RWPE2 (cell line): ENCODE data around the gene ZFPM1.
A peak's percentile ranks its signal among the peaks of the same experiment; 100 is the strongest.

Experiments
- ATAC-seq: fragments of 200-7000 bp; cut with Tn5 transposase; 3 replicates; pipeline ENCODE4 v1.9.1; 2021; ENCODE audit warnings: low read depth
- DNase-seq: peaks from one replicate; pipeline ENCODE4 v3.0.0-alpha.2; 2020; ENCODE audit warnings: low spot score
- H3K27ac ChIP-seq: fragments of 450-650 bp; 2 replicates; pipeline ENCODE4 v1.5.1; 2017; ENCODE audit warnings: mild to moderate bottlenecking; ENCODE audit not compliant: poor library complexity, severe bottlenecking
- H3K27me3 ChIP-seq: fragments of 250-450 bp; sonication (Bioruptor Pico); 2 replicates; pipeline ENCODE4 v1.5.1; 2021; ENCODE audit warnings: mild to moderate bottlenecking, moderate library complexity; ENCODE audit not compliant: insufficient read depth, poor library complexity, severe bottlenecking
- H3K36me3 ChIP-seq: fragments of 250-450 bp; sonication (Bioruptor Pico); 2 replicates; pipeline ENCODE4 v1.5.1; 2020; ENCODE audit warnings: low read depth, mild to moderate bottlenecking, moderate library complexity
- H3K4me1 ChIP-seq: fragments of 250-450 bp; sonication (Bioruptor Pico); 2 replicates; pipeline ENCODE4 v1.5.1; 2021; ENCODE audit warnings: mild to moderate bottlenecking, moderate library complexity; ENCODE audit not compliant: insufficient read depth, poor library complexity, severe bottlenecking
- H3K4me3 ChIP-seq: fragments of 250-450 bp; sonication (Bioruptor Pico); 2 replicates; pipeline ENCODE4 v1.5.1; 2021; ENCODE audit warnings: mild to moderate bottlenecking, moderate library complexity; ENCODE audit not compliant: severe bottlenecking
- H3K9me3 ChIP-seq: fragments of 250-450 bp; sonication (Bioruptor Pico); 2 replicates; pipeline ENCODE4 v1.5.1; 2021; ENCODE audit warnings: mild to moderate bottlenecking, moderate library complexity; ENCODE audit not compliant: severe bottlenecking
- TF ChIP-seq, protein P1 (sequence below): fragments of 450-650 bp; IDR thresholded peaks from one replicate; pipeline ENCODE4 v1.5.1; 2017; ENCODE audit warnings: mild to moderate bottlenecking, moderate library complexity; ENCODE audit not compliant: poor library complexity, severe bottlenecking

Gene ZFPM1

DNA sequence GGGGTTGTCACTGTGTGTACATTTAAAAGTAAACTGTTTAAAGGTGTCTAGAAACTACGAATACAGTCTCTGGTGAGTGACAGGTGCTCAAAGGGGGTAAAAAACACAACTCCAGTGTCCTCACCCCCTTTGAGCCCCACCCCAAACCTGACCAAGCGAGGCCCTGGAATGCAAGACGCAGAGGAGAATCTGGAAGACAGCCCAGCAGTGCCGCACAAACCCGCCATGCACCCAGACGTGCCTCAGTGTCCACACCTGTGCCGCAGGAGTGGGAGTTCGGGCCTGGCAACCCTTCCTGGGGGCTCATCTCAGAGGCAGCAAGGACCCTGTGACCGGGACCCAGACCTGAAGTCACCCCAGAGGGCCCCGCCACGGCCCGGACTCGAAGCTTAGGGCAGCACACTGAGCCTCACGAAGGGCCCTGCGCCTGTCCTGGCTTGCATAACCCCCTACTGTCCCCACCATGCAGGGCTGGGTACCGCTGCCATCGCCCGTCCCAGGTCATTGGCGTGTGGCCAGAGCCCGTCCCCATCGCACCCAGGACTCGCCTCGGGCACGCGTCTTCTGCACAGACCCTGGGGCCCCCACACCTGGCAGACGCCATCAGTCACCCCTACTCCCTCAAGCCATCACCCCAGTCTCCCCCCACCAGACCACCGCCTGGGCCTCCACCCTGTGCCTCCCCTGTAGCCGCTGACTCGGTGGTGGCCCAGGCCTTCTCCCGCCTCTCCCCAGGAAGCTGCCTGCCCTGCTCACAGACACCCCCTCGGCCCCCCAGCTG is 84.1 kb downstream of the ZFPM1 start:
- no peak for DNase-seq
- Histone ChIP-seq H3K36me3 (no peaks in the 10 kb centered on the region), H3K27me3 (peaks cover 17% of the 10 kb centered on the region), H3K4me1 (peaks cover 5% of the 10 kb centered on the region), H3K27ac (no peak overlapping the region), H3K9me3 (no peaks in the 10 kb centered on the region), H3K4me3 (no peak overlapping the region)
- TF ChIP-seq, protein P1, sequence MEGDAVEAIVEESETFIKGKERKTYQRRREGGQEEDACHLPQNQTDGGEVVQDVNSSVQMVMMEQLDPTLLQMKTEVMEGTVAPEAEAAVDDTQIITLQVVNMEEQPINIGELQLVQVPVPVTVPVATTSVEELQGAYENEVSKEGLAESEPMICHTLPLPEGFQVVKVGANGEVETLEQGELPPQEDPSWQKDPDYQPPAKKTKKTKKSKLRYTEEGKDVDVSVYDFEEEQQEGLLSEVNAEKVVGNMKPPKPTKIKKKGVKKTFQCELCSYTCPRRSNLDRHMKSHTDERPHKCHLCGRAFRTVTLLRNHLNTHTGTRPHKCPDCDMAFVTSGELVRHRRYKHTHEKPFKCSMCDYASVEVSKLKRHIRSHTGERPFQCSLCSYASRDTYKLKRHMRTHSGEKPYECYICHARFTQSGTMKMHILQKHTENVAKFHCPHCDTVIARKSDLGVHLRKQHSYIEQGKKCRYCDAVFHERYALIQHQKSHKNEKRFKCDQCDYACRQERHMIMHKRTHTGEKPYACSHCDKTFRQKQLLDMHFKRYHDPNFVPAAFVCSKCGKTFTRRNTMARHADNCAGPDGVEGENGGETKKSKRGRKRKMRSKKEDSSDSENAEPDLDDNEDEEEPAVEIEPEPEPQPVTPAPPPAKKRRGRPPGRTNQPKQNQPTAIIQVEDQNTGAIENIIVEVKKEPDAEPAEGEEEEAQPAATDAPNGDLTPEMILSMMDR = no peak
- peak; percentile 15; the same call in 1 of the 3 replicates for ATAC-seq

DNA sequence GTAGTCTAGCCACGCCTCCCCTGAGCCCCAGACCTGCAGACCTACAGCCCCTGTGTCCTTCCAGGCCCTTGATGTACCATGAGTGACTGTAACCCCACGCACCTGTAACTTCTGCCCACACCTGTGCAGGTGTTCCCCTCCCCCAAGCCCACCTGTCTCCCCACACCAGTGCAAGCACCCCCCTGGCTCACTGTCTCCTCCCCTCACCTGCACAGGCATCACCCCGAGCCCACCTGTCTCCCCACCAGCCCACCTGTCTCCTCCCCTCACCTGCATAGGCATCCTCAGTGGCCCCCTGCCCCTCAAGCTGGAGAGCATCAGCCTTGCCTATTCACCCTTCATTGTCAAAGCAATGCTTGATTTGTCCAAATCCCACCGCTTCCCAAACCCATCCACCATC is 84.8 kb downstream of the ZFPM1 start:
- TF ChIP-seq, protein P1 = no peak
- Histone ChIP-seq H3K4me3 (no peak overlapping the region), H3K27me3 (peaks cover 17% of the 10 kb centered on the region), H3K4me1 (peaks cover 5% of the 10 kb centered on the region), H3K27ac (no peak overlapping the region), H3K9me3 (peaks cover 2% of the 10 kb centered on the region), H3K36me3 (no peaks in the 10 kb centered on the region)
- no peak for DNase-seq
- no peak for ATAC-seq

DNA sequence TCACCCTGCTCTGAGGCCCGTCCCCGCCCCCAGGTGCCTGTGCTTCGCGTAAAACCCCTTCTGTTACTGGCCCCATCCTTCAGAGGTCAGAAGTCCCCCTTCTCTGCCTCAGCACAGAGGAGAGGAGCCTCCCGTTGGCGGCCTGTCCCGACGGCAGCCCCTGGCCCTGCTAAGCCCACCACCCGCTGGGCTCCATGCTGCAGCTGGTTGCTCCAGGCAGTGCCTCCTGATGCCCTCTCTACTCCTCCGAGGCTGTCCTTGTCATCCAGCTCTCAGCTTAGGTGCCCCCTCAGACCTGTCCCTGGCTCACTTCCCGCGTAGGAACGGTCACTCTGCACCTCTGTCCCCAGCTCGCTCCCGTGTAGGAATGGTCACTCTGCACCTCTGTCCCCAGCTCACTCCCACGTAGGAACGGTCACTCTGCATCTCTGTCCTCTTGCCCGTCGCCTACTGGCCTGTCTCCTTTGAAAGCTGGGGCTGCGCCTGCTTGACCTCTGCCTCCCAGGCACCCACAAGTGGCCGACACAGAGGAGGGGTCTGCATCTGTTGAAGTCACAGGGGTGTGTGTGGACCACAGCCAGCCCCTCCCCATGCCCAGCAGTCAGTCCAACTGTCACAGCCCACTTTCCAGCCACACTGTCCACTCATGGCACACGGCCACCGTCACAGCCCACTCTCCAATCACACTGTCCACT is 85.4 kb downstream of the ZFPM1 start:
- Histone ChIP-seq H3K27ac (no peak overlapping the region), H3K27me3 (peaks cover 17% of the 10 kb centered on the region), H3K36me3 (no peaks in the 10 kb centered on the region), H3K9me3 (peaks cover 8% of the 10 kb centered on the region), H3K4me1 (peaks cover 5% of the 10 kb centered on the region), H3K4me3 (no peak overlapping the region)
- no peak for ATAC-seq
- TF ChIP-seq, protein P1 = no peak
- peak; percentile 60 for DNase-seq

DNA sequence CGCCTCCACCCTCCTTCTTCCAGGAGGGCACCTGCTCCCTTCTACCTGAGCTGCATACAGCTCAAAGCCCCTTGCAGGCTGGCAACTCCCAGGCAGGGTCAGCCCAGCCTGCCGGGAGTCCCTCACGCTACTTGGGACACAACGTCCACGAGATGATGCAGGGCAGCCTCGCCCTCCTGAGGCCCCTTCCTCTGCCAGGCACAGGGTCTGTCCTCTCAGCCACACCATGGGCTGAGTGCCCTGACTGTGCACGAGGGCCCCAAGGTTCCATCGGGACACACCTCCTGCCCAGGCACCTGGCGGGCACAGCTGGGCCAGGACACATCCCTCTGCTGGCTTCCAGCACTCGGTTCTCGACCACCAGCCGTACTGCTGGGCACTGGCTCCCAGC is 86.2 kb downstream of the ZFPM1 start:
- TF ChIP-seq, protein P1 = no peak
- H3K9me3 ChIP-seq = peaks cover 9% of the 10 kb centered on the region
- ATAC-seq (no peak), DNase-seq (no peak)
- H3K4me1 ChIP-seq = peaks cover 5% of the 10 kb centered on the region
- H3K27ac ChIP-seq = no peak overlapping the region
- H3K4me3 ChIP-seq = no peak overlapping the region
- no peaks in the 10 kb centered on the region for H3K36me3 ChIP-seq
- peaks cover 17% of the 10 kb centered on the region for H3K27me3 ChIP-seq
